ENCODE measurements around the gene CAPN12.

CAPN12 gene

GRCh38 chr19:38710416-38710702, 33.9 kb downstream of the CAPN12 start:
- no peak for DNase-seq (ENCODE audit: low spot score)

GRCh38 chr19:38709671-38710415, 34.4 kb downstream of the CAPN12 start:
- DNase-seq (ENCODE audit: low spot score), result no peak

GRCh38 chr19:38709119-38709518, 35.2 kb downstream of the CAPN12 start:
- no peak for DNase-seq (ENCODE audit: low spot score)

- no peak for DNase-seq (ENCODE audit: low spot score)
Measured at GRCh38 chr19:38708413-38709024, 35.8 kb downstream of the CAPN12 start.

- no peak for DNase-seq (ENCODE audit: low spot score)
Measured at GRCh38 chr19:38707512-38708114, 36.7 kb downstream of the CAPN12 start.

- no peak for DNase-seq (ENCODE audit: low spot score)
Measured at GRCh38 chr19:38706792-38707511, 37.3 kb downstream of the CAPN12 start.

GRCh38 chr19:38705197-38706019, 38.9 kb downstream of the CAPN12 start:
- DNase-seq (ENCODE audit: low spot score), result no peak

- DNase-seq (ENCODE audit: low spot score), result no peak
Measured at GRCh38 chr19:38704488-38705026, 39.7 kb downstream of the CAPN12 start.

- DNase-seq (ENCODE audit: low spot score), result no peak
Measured at GRCh38 chr19:38703509-38703908, 40.8 kb downstream of the CAPN12 start.

- DNase-seq (ENCODE audit: low spot score), result no peak
Measured at GRCh38 chr19:38702278-38702677, 42.0 kb downstream of the CAPN12 start.

- DNase-seq (ENCODE audit: low spot score), result no peak
Measured at GRCh38 chr19:38701455-38702063, 42.7 kb downstream of the CAPN12 start.

GRCh38 chr19:38700902-38701454, 43.3 kb downstream of the CAPN12 start:
- DNase-seq (ENCODE audit: low spot score), result no peak

GRCh38 chr19:38700350-38700901, 43.8 kb downstream of the CAPN12 start:
- no peak for DNase-seq (ENCODE audit: low spot score)

- no peak for DNase-seq (ENCODE audit: low spot score)
Measured at GRCh38 chr19:38699647-38700349, 44.5 kb downstream of the CAPN12 start.

- DNase-seq (ENCODE audit: low spot score), result no peak
Measured at GRCh38 chr19:38699027-38699346, 45.3 kb downstream of the CAPN12 start.

- DNase-seq (ENCODE audit: low spot score), result no peak
Measured at GRCh38 chr19:38698225-38699026, 45.8 kb downstream of the CAPN12 start.

- no peak for DNase-seq (ENCODE audit: low spot score)
Measured at GRCh38 chr19:38697641-38698071, 46.6 kb downstream of the CAPN12 start.

GRCh38 chr19:38697197-38697596, 47.1 kb downstream of the CAPN12 start:
- no peak for DNase-seq (ENCODE audit: low spot score)

- DNase-seq (ENCODE audit: low spot score), result no peak
Measured at GRCh38 chr19:38696729-38697055, 47.6 kb downstream of the CAPN12 start.
